GM19239 (cell line): ENCODE measurements around the gene PRADC1.
"Not testable (repeated sequence)": the region's sequence is repeated elsewhere in the genome, so short reads cannot be mapped to it uniquely, and the experiment has no call there.

ENCODE experiments used
- DNase-seq: peaks from one replicate; pipeline ENCODE4 v3.0.0; 2011; ENCODE audit warnings: low spot score; ENCODE audit not compliant: insufficient read length
- FAIRE-seq: peaks from 2 replicates; lab custom pipeline; 2011; peaks lifted over from hg19 to GRCh38; lab: Jason Lieb, UNC

The PRADC1 gene

DNA sequence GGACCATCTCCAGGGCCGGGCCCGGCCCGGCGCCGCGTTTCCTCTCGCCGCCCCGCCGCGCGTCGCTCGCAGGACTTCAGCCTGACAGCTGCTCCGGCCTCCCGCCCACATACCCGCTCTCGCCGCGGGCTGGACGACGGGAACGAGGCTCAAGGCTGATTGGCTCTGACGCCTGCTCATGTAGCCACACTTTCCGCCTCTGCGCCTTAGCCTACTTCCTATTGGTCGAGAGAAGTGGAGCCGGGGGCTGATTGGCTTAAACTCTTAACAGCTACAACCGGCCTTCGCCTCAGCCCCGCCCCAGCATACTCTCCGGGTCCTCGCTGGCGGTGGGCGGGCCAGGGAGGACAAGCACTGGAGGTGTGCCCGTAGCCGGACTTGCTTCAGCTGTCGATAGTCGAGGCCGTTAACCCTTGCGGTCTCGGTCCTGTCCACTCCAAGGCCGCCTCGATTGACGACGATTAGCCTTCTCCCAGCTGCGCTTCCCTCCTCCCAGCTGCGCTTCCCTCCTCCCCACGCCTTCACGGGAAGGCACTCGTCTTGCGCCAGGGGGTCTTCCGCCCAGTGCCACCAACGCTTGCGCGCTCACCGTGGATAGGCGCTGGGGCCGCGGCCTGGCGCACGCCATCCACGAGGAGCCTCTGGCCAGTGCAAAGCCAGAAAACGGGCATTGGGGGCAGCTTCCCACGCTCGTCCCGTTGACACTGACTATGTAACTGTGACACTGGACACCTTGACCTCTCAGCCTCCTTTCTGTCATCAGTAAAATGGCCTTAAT, at the start of gene PRADC1:
TSS of gene PRADC1 (minus strand) at position 86 of the 778 bp plus-strand sequence. CDS start at position 7, 79 bp downstream.
- peak; percentile 96 for DNase-seq
- peak; percentile 86 for FAIRE-seq

DNA sequence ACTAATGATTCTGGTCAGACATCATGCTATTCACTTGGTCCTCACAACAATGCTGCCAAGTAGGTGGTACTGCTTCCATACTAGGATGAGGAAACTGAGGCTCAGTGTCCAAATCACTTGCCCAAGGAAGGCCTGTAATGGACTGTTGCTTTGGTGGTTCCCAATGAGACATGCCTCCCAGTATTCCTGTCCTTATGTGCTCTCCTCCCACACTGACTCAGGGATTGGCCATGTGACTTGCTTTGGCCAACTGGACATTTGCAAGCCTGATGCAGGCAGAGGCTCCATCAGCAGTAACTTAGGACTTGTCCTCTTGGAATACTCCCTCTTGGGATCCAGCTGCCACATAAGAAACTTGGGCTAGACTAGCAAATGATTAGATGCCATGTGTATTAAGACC, 48.2 kb upstream of the PRADC1 start:
- DNase-seq (no peak), FAIRE-seq (no peak)

DNA sequence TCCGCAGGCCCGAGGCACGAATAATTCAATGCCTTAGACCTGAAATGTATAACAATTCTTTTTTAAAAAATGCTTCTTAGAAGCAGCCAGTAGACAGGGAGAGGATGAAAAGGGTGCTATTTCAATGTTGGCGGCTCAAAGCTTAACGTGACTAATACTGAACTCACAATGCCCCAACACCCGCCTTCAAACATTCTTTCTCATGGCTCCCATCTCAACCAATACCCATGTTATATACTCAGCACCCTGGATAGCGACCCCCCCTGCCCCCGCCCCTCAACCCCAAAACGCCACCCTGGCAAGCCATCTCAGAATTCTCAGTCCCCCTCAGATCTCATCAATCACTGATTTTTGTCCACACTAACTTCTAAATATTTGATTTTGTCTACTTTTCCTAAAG, 46.8 kb upstream of the PRADC1 start:
- no peak for DNase-seq
- no peak for FAIRE-seq

DNA sequence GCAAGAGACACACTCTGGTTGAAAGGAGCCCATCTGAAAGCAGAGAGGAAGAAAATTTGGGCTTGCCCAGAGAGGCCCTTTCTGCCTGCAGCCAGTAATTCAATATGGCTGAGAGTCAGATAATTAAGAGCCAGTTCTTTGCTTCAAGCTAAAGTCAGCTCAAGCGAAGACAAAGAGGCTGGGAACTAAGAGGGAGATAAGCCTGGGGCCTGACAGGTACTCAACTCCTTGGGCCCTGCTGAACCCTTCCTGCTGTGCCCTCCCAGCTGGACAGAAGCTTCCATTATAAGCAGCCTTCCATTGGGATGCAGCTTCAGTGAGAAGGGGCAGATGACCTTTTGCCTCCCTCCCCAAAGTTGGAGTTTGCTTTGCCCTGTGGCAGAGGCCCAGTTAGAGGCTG, 39.2 kb upstream of the PRADC1 start:
- FAIRE-seq = no peak
- no peak for DNase-seq

DNA sequence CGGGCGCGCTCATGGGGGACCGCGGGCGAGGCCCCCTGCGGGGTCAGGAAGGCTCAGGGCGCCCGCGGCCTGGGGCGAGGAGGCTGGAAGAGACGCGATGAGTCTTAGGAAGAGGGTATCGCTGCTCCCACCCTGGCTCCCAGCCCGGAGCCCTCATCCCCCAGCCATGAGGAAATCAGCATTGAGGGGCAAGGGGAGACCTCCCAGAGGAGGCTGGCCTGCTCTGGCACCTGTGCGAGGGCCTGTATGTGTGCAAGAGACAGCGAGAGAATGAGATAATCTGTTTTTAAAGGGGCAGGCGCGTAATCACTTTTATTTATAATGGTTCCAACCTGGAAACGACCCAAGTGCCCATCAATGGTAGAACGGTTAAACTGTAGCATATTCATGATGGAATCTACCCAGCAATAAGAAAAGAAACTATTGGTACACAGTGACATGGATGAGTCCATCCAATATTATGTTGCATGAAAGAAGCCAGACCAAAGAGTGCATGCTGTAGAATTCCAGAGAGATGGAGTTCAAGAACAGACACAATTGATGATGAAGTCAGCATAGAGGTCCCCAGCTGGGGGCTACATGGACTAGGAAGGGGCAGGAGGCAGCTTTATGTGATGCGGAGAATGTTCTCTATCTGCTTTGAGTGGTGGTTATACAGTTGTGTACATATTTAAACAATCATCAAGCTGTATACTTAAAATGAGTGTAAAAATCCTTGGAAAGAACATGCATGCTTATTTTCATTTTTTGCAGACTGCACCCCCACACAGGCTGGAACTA, 36.8 kb upstream of the PRADC1 start:
- DNase-seq = no peak
- FAIRE-seq = no peak

DNA sequence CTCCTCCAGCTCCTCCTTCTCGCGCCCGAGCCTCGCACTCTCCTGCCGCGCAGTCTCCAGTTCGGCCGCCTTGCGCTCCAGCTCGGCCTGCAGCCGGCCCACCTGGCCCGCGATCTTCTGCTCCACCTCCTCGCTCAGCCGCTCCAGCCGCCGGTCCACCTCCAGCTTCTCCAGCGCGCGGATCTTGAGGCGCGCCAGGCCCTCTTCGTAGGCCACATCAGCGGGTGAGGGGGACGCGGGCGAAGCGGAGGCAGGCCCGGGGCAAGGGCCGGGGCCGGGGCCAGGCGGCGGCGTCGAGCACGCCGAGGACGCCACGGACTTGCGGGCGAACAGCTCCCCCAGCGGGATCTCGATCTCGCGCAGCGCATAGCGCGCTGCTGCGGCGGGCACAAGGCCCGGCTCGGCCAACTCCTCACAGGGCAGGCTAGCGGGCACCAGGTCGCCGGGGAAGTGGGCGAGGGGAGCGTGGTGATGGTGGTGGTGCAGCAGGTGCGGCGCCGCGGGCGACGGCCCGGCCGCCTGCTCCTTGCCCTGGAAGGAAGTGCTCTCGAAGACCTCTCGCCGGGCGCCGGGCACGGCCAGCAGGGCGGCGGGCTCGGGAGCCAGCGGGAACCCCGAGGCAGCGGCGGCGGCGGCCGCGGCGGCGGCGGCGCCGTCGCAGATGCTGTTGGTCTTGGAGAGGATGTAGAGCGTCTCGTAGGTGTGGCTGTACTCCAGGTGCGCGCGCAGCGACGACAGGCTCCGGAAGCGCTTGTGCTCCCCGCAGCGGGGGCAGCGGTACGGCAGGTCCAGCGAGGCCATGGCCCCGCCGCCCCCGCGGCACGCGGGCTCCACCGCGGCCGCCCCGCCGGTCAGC, 36.0 kb upstream of the PRADC1 start:
- FAIRE-seq (no peak), DNase-seq (peak; percentile 87)

DNA sequence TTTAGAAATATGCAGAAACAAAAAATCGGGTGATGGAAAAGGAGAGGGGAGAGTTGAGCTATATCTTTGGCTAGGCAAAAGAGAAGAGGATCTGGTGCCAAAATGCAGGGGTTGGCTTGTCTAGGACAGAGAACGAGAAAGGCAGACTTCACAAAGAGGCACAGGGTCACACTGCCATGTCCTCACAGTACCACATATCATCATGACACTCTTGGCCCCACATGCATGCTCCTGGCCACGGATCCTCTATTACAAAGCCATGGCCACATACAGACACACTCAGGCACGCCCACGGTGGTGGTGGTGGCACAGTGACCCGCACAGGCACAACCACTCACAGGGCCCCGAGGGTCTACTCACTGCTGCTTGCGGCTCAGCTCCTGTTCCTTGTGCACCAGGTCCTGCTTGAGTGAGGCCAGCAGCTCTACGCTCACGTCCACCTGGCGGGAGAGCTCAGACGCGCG, 35.4 kb upstream of the PRADC1 start:
- no peak for DNase-seq
- no peak for FAIRE-seq

DNA sequence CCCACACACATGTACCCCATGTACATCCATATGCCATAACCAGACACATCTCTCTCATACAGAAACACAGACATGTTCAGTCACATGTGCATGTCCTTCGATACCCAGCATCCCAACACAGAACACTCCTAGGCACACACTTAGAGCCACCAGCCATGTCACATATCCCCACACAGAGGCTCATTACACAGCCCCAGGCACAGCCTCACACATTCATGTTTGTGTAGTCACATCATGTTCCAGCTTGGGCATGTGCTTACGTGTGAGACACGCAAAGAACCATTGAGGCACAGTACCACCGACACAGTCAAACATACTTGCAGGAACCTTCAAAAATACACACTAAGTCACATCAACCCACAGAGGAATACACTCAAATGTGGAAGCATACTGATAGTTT, 34.0 kb upstream of the PRADC1 start:
- no peak for DNase-seq
- FAIRE-seq = no peak

DNA sequence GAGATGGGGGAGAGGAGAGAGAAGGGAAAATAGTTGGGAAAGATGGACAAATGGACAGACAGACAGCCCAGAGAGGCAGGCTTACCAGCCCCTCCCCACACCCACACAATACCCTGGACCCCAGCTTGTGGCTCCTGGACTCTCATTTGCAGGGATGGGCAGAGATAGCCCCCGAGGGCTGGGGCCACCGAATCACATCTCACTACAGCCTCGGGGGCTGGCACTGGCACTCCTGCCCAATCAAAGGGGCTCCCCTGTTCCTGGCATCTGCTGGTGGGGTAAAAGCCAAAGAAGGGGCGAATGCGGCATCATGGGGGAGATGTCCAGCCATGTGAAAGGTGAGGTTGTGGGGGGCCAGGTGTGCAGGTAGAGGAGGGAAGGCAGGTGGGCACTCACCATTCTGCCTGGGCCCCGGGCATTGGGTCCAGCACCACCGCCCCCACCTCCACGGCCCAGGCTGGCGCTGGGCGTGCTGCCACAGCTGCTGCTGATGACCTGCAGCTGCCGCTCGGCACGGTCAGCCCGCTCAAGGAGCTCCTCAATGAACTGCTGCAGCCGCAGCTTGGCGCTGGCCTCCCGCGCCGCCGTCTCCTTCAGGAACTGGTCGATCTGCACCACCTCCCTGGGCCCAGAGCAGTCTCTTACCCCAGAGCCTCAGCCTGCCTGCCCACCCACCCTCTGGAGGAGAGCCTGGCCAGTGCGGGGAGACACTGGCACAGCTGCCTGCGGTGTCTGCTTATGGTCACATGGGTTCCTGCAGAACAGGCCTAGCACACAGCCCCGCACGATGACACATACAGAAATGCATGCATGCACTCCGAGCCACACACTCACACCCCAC, 33.2 kb upstream of the PRADC1 start:
- FAIRE-seq (no peak), DNase-seq (no peak)

DNA sequence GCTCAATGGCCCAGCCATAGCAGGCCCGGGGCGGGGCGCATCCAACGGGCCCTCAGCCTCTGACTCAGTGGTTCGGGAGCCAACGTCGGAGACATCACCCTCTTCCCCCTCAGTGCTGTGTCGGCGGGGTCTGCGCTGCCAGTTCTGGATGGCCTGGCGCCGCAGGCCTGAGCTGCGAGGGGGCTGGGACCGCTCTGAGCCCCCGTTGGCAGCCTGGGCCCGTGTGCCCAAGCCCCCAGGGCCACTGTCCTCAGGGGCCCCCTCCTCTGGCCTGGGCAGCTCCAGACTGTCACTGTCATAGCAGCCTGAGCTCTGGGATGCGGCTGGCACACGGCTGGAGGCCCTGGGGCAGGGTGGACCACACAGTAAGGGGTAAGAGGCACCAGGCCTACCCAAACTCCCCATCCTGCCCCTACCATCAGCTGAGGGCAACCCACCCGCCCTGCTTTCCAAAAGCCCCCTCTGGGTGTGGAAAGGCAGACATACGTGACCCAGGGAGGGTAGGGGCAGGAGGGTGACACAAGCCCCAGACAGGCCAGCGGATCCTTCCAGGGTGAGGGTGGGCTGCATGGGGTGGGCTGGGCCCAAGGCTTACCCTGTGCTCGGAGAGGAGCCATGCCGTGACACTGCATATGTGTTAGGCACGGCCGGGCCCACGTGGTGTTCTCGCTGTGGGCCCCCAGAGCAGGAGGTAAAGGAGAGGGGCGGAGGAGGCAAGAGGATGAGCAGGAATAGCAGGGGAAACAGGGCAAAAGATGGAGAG, 32.4 kb upstream of the PRADC1 start:
- FAIRE-seq = no peak
- DNase-seq = no peak

DNA sequence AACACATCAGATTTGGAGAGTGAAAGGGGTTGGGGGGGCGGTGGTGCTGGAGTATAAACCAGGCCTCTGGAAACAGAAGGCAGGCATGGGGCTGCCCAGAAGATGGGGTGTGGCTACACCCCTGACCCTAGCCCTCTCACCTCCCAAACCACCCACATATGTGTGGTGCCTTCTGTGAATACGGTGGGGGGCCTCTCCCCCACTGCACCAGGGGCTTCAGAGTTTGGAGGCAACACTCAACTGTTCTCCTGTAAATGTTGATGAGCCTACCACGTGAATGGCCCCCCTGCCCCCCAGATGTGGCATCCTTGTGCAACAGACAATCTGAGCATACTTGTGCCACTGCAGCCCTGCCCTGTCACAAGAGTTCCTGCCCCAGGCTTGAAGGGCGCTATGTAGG, 31.7 kb upstream of the PRADC1 start:
- FAIRE-seq (no peak), DNase-seq (no peak)

DNA sequence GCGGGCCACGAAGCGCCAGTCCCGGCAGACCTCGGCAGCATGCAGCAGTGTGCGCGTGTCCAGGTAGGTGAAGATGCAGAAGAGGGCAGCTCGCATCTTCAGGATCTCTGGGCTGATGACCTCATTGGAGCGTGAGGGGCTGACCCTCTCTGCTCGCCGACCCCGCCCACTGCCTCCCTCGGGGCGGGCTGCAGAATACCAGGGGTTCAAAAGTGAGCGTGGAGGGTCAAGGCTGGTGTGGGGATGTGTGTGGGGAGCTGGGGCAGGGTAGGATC, 31.2 kb upstream of the PRADC1 start:
- DNase-seq (no peak), FAIRE-seq (no peak)

DNA sequence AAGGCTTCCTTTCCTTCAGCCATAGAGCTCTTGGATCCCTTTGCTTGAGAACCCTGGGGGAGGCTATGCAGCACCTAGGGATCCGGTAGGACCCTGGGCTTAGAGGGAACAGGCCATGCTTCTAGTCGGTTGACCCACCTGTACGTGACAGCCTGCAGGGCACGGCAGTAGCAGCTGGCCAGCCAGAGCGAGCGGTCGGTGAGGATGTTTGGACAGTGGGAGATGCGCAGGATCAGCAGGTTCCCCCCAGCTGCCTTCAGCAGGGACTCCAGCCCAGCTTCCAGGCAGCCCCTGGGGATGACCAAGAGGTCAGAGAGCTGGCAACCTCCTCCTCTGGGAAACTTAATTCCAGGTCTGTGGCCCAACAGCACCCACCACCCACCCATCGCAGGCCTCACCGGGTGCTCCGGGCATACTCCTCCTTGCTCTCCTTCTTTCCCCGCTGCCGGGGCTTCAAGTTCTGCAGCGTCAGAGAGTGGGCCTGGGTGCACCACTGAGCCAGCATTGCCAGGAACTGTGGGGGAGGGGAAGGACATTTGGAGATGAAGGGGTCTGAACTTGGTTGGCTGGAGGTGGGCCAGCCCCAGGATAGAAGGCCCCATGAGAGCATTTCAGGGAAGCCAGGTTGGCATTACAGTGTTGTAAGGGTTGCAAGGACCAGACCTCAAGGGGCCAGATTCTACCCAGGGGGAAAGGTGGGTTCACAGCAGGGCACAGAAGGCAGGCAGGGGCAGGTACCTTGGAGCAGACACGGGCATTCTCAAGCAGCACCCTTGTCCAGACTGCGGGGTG, 30.7 kb upstream of the PRADC1 start:
- FAIRE-seq (no peak), DNase-seq (no peak)

DNA sequence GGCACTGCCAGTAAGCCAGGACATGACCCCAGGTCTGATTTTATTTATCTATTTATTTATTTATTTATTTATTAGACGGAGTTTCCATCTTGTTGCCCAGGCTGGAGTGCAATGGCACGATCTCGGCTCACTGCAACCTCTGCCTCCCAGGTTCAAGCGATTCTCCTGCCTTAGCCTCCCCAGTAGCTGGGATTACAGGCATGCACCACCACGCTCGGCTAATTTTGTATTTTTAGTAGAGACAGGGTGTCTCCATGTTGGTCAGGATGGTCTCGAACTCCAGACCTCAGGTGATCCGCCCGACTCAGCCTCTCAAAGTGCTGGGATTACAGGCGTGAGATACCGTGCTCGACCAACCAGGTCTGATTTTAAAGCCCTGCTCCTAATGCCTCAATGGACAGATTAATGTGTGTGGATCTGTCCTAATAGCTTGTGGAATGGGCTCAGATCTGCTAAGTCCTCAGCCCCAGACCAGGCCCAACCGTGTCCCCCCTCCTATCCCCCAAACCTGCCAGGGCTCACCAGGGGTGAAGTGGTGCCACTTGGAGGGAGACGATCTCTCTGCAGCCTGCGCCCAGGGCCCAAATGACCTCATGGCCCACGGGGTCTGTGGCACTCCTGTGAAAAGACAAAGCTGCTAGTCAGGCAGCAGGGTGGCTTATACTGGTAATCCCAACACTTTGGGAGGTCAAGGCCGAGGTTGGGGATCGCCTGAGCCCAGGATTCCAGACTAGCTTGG, 29.8 kb upstream of the PRADC1 start:
- FAIRE-seq, DNase-seq: not testable (repeated sequence)

DNA sequence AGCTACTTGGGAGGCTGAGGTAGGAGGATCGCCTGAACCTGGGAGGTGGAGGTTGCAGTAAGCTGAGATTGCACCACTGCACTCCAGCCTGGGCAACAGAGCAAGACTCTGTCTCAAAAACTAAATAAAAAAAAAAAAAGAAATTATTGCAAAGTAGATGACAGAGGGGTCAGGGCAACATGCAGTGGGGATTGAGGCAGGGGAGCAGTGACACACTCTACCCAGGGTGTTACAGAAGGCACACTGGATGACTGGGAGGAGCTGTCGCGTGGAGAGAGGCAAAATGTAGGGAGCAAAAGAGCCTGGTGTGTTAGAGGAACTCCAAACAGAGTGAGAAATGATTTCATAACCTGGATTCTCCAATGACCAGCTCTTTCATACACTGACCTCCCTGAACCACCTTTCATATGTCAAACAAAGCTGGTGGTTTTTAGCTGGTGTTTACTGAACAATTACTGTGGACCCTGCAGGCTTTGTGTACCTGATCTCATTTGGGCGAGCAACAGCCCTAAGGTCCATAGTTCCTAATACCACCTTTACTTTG, 29.1 kb upstream of the PRADC1 start:
- no peak for DNase-seq
- FAIRE-seq = no peak

DNA sequence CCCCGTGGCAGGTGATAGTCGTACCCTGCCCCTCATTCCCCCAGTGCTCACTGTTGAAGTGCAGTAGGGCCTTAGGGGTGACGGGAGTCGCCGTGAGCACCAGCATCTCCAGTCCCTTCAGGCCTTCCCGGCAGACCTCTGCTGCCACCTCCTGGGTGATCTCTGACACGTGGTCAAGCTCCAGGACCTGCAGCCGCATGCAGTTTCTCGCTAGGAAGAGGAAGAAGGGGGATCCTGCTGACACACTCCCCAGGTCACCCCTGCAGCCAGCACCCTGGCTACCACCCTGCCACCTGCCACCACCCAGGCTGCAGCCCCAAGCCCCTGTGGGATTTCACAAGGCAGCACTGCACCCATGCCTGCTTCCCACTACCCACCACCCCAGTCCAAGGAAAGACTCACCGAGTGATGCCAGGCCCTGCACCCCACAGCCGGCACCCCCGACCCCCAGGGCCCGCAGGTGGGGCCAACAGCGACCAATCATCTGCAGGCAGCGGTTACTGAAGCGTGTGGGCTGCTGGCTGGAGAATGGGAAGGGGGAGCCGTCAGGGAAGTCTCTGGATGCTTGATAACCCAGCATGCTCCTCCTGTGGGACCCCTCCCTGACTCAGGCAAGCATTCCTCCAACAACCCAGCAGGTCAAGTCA, 27.4 kb upstream of the PRADC1 start:
- FAIRE-seq = no peak
- DNase-seq = no peak

DNA sequence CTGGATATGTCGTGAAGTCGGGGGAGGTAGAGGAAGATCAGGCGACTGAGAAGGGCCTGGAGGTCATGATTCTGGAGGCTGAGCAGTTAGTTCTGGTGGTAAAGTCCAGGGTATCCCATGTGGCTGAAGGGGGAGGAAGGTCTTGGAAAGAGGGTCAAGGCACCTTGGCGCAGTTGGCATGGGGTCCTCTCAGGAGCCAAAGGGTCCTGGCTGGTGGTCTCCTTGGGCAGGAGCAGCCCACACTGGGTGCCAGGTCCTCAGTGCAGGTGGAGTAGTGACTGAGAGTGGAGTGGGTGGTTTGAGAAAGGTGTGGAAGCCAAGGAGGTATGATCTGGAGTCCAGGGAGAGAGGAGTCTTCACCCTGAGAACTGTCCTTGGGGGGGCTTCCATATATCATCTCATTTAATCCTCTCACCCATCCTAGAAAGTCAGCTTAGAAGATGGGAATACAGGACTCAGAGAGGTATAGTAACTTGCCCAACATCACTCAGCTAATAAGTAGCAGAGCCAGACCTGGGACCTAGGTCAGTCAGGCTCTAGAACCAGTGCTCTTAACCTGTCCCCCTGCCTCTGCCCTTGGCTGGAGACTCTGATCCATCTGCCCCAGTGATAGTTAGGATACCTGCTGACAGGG, 26.8 kb upstream of the PRADC1 start:
- FAIRE-seq (no peak), DNase-seq (no peak)
